ENCODE data around the gene KY.

- TF ChIP-seq POLR2AphosphoS5 (IDR thresholded peaks at IDR 0.05; ENCODE audit: low read depth, low read length), result no peak
- TF ChIP-seq TAF1 (IDR thresholded peaks at IDR 0.05; ENCODE audit: borderline replicate concordance, insufficient read depth, low read length), result no peak
- TF ChIP-seq REST (IDR thresholded peaks at IDR 0.05; ENCODE audit: insufficient read depth in 1 of 2, low read depth in 2 of 2, low read length in 2 of 2), result no peak
Measured at GRCh38 chr3:134597390-134597970, 53.3 kb downstream of the KY start.
